Smooth muscle cell (in vitro differentiated cells): Measurements from ENCODE around the gene CCDC194. TPM values are rescaled to one million over a fixed set of nuclear protein-coding genes. Genes with fewer than 3 reads are reported as not detected.

Experiments used
- DNase-seq: peaks from one replicate; lab custom pipeline; 2025; ENCODE audit not compliant: unreplicated experiment; lab: John Stamatoyannopoulos, UW
- H2AFZ ChIP-seq: fragments of 200-600 bp; sonication (generic); 2 replicates; pipeline ENCODE4 v1.6.0; 2016; ENCODE audit warnings: antibody characterized with exemption, low read depth, mild to moderate bottlenecking
- H3F3A ChIP-seq: fragments of 200-600 bp; sonication (generic); 2 replicates; pipeline ENCODE4 v1.6.0; 2017; ENCODE audit warnings: antibody characterized with exemption, low read depth
- H3K27ac ChIP-seq: fragments of 200-600 bp; sonication (generic); 2 replicates; pipeline ENCODE4 v1.5.1; 2016; ENCODE audit warnings: low read depth, mild to moderate bottlenecking
- H3K27me3 ChIP-seq: fragments of 200-600 bp; sonication (generic); 2 replicates; pipeline ENCODE4 v1.6.1; 2016; ENCODE audit warnings: low read depth, mild to moderate bottlenecking
- H3K36me3 ChIP-seq: fragments of 200-600 bp; sonication (generic); 2 replicates; pipeline ENCODE4 v1.5.1; 2016; ENCODE audit warnings: low read depth
- H3K4me1 ChIP-seq: fragments of 200-600 bp; sonication (generic); 2 replicates; pipeline ENCODE4 v1.5.1; 2016; ENCODE audit warnings: low read depth
- H3K4me2 ChIP-seq: fragments of 200-600 bp; sonication (generic); 2 replicates; pipeline ENCODE4 v1.6.0; 2016; ENCODE audit warnings: mild to moderate bottlenecking
- H3K4me3 ChIP-seq: fragments of 200-600 bp; sonication (generic); 2 replicates; pipeline ENCODE4 v1.5.1; 2016; ENCODE audit warnings: mild to moderate bottlenecking
- H3K79me2 ChIP-seq: fragments of 200-600 bp; sonication (generic); 2 replicates; pipeline ENCODE4 v1.6.0; 2016; ENCODE audit warnings: low read depth, mild to moderate bottlenecking
- H3K9ac ChIP-seq: fragments of 200-600 bp; sonication (generic); 2 replicates; pipeline ENCODE4 v1.6.0; 2016; ENCODE audit warnings: low read depth
- H3K9me3 ChIP-seq: fragments of 200-600 bp; sonication (generic); replicated peaks from 2 replicates; pipeline ENCODE4 v1.5.1; 2016; ENCODE audit warnings: low read depth
- H4K20me1 ChIP-seq: fragments of 200-600 bp; sonication (generic); 2 replicates; pipeline ENCODE4 v1.6.0; 2016; ENCODE audit warnings: low read depth
- WGBS: methylation state at CpG from one replicate; pipeline ENCODE4 v1.1.7; 2016; ENCODE audit warnings: low lambda C conversion rate; 5-methylcytosine and 5-hydroxymethylcytosine counted together
- polyA plus RNA-seq: library from polyadenylated mRNA; unstranded; fragments of >200 nt; fragmentation: Nextera tagmentation; extraction: Ambion mirVana; gene quantifications from 2 replicates; pipeline ENCODE4 v1.2.1, GENCODE V29; 2016
- total RNA-seq: library from RNA; depleted of rRNA; stranded (reverse); fragments of >200 nt; gene quantifications from 2 replicates; pipeline ENCODE4 v1.2.3, GENCODE V29; 2014
- TF ChIP-seq, protein P1 (sequence below): fragments of 200-600 bp; sonication (generic); IDR thresholded peaks from 2 replicates; pipeline ENCODE4 v1.5.1; 2017; ENCODE audit warnings: borderline replicate concordance, mild to moderate bottlenecking, antibody characterized with exemption; ENCODE audit not compliant: insufficient read depth, poor library complexity, severe bottlenecking

Gene CCDC194
- total and polyA plus RNA-seq, 2 experiments from 2014 or later, result not detected

DNA sequence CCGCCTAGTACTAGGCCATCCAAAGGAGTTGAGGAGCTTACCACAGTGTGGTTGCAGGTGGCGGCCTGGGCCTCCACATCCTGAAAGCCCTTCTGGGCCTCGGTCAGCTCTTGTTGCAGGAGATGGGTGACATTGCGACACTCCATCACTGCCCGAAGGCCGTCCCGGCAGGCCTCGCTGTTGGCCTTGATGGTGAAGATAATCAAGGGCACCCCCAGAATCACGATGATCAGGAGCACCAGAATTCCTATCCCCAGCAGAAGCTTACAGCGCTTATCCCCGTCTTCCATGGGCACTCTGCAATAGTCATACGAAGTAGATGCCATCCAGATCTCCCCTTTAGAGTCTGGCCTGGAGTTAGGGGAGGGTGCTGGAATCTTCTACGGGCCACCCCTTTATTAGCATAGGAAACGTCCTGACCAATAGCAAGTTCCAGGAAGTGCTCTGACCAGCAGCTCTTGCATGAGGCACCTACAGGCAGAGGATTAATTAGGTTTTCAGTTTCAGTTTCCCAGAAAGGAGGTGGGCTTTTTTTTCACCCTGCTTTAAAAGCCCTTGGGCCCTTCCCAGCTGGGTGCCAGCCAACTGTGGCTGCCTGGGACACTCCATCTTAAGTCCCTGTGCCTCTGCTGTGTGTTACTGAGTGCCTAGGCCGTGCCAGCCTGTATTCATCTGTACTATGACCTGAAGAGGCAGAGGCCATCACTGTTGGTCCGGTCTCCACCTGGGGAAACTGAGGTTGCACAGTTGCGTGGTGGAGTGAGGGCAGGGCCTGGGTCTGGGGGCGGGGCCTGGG, 11.5 kb upstream of the CCDC194 start, which contains the start of gene BST2:
Gene BST2 (minus strand): TSS at position 381 of the 796 bp plus-strand sequence. CDS start 55 bp downstream, at position 326.
- no peak within 1 kb of the TSS for H3K9ac ChIP-seq
- H3K27ac ChIP-seq, result no peak within 1 kb of the TSS
- H2AFZ ChIP-seq, result no peak within 1 kb of the TSS
- no peaks in the 10 kb centered on the region for H3K9me3 ChIP-seq
- TF ChIP-seq, protein P1, sequence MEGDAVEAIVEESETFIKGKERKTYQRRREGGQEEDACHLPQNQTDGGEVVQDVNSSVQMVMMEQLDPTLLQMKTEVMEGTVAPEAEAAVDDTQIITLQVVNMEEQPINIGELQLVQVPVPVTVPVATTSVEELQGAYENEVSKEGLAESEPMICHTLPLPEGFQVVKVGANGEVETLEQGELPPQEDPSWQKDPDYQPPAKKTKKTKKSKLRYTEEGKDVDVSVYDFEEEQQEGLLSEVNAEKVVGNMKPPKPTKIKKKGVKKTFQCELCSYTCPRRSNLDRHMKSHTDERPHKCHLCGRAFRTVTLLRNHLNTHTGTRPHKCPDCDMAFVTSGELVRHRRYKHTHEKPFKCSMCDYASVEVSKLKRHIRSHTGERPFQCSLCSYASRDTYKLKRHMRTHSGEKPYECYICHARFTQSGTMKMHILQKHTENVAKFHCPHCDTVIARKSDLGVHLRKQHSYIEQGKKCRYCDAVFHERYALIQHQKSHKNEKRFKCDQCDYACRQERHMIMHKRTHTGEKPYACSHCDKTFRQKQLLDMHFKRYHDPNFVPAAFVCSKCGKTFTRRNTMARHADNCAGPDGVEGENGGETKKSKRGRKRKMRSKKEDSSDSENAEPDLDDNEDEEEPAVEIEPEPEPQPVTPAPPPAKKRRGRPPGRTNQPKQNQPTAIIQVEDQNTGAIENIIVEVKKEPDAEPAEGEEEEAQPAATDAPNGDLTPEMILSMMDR, result no peak
- WGBS, result 88% methylated on average over 18 of the region's 18 CpGs
- H4K20me1 ChIP-seq, result no peaks in the 10 kb centered on the region
- H3K4me2 ChIP-seq, result no peak within 1 kb of the TSS
- no peaks in the 10 kb centered on the region for H3F3A ChIP-seq
- H3K4me3 ChIP-seq, result no peak within 1 kb of the TSS
- DNase-seq, result no peak
- H3K36me3 ChIP-seq, result no peaks in the 10 kb centered on the region
- H3K4me1 ChIP-seq, result peaks cover 15% of the 10 kb centered on the region
- no peaks in the 10 kb centered on the region for H3K79me2 ChIP-seq
- H3K27me3 ChIP-seq, result no peaks in the 10 kb centered on the region

DNA sequence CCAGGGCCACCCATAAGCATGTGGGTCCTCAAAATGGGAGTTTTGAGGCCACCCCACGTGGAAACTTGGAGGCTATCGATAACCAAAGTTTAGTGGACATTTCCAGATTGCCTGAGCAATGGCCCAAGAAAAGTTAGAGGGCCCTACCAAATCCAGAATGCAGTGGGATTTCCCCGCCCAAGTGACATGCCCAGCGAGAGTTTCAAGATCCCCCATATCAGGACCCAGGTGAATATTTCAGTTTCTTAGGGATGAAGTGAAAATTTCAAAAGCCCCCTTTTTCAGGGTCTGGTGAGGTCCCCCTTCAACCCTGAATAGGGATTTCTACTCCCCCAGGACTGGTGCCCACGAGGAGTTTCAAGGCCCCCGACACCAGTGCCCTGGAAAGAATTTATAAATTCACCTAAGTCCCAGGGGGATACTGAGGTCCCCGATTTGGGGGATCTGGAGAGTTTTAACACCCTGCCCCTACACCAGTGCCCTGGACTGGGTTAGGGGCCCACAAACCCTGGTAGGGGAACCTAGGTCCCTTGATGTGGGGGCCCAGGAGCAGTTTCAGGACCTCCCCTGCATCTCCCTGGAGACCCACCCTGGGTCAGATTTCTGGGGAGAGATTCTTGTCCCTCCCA, 10.7 kb upstream of the CCDC194 start:
- no peaks in the 10 kb centered on the region for H4K20me1 ChIP-seq
- H3K4me2 ChIP-seq, result no peak overlapping the region
- no peaks in the 10 kb centered on the region for H3K9me3 ChIP-seq
- H3K36me3 ChIP-seq, result no peaks in the 10 kb centered on the region
- DNase-seq, result no peak
- no peak overlapping the region for H3K4me3 ChIP-seq
- H3K27ac ChIP-seq, result no peak overlapping the region
- TF ChIP-seq, protein P1, result no peak
- H3K27me3 ChIP-seq, result no peaks in the 10 kb centered on the region
- H3K4me1 ChIP-seq, result peaks cover 15% of the 10 kb centered on the region
- H3K9ac ChIP-seq, result no peak overlapping the region
- no peaks in the 10 kb centered on the region for H3K79me2 ChIP-seq
- no peak overlapping the region for H2AFZ ChIP-seq
- 96% methylated on average over 7 of the region's 7 CpGs for WGBS
- no peaks in the 10 kb centered on the region for H3F3A ChIP-seq

DNA sequence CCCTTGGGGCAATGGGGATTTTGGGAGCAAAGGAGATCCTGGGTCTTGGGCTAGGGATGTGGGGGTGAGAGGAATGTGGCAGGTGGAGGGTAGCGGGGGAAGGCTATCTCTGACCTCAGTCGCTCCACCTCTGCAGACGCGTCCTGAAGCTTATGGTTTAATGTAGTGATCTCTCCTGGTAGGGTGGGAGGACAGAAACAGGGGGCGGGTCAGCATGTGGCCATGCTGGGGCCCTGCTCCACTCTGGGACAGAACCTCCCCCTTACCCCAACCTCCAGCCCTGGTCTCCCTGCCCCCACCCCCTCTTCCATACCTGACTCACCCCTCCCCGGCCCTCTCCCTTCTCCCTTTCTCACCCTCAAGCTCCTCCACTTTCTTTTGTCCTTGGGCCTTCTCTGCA, 10.0 kb upstream of the CCDC194 start:
- H2AFZ ChIP-seq, result no peak overlapping the region
- 100% methylated on average over 1 of the region's 6 CpGs for WGBS

More for the DNA sequence above, 10.0 kb upstream of the CCDC194 start:
- Histone ChIP-seq H3K36me3 (no peaks in the 10 kb centered on the region), H3K27ac (no peak overlapping the region), H4K20me1 (no peaks in the 10 kb centered on the region), H3K79me2 (no peaks in the 10 kb centered on the region), H3K27me3 (no peaks in the 10 kb centered on the region), H3K9ac (no peak overlapping the region), H3F3A (no peaks in the 10 kb centered on the region), H3K4me3 (no peak overlapping the region), H3K4me1 (peaks cover 15% of the 10 kb centered on the region), H3K4me2 (peak overlapping the region; percentile 68), H3K9me3 (no peaks in the 10 kb centered on the region)
- TF ChIP-seq, protein P1, result no peak
- DNase-seq, result no peak
